Endothelial cell of umbilical vein (primary cell): ENCODE data around the gene PFKFB4.
"Not testable (repeated sequence)": the region's sequence is repeated elsewhere in the genome, so short reads cannot be mapped to it uniquely, and the experiment has no call there.

ENCODE experiments used
- CTCF ChIP-seq, 2 donors: IDR thresholded peaks; 1 replicate in 1 of 2; 2 replicates in 1 of 2; pipeline ENCODE4 v1.5.1; 2011; ENCODE audit warnings: low read length in 2 of 2, mild to moderate bottlenecking in 2 of 2, moderate library complexity in 2 of 2, control low read depth in 1 of 2, inconsistent platforms in 1 of 2, low read depth in 1 of 2; ENCODE audit not compliant: insufficient read depth in 1 of 2; ENCODE audit errors: extremely low read depth in 1 of 2
- EZH2 ChIP-seq: IDR thresholded peaks from 2 replicates; pipeline ENCODE4 v1.6.1; 2012; ENCODE audit warnings: borderline replicate concordance, low read depth, mild to moderate bottlenecking, moderate library complexity, low read length, inconsistent platforms; ENCODE audit not compliant: severe bottlenecking
- FOS ChIP-seq: IDR thresholded peaks from 2 replicates; pipeline ENCODE4 v1.6.1; 2011; ENCODE audit warnings: mild to moderate bottlenecking, low read length, moderate library complexity, borderline replicate concordance; ENCODE audit not compliant: insufficient read depth

- not testable (repeated sequence) for TF ChIP-seq FOS; EZH2; CTCF (IDR thresholded peaks at IDR 0.05; ENCODE audit: extremely low read depth in 1 of 2, insufficient read depth in 1 of 2, low read depth in 1 of 2, low read length in 2 of 2)
These were observed 25.9 kb downstream of the PFKFB4 start for GRCh38 chr3:48530701-48531100.
